ENCODE results near the gene EXOG. TPM values are rescaled to one million over a fixed set of nuclear protein-coding genes. Genes with fewer than 3 reads are reported as not detected.
A peak's percentile ranks its signal among the peaks of the same experiment; 100 is the strongest.

EXOG gene
- total RNA-seq, 1 donor from 2014 or later = 26.2 TPM

- Mint-ChIP-seq H3K4me1 (no peaks in the 10 kb centered on the region), H3K36me3 (ENCODE audit: low read depth) (peaks cover 8% of the 10 kb centered on the region), H3K27ac (ENCODE audit: unreplicated experiment) (no peak overlapping the region), H3K4me3 (no peak overlapping the region), H3K9me3 (no peaks in the 10 kb centered on the region), H3K27me3 (ENCODE audit: low read depth) (no peaks in the 10 kb centered on the region)
- peak; percentile 65 for DNase-seq (ENCODE audit: low read depth, low spot score)
- TF ChIP-seq, protein P1, sequence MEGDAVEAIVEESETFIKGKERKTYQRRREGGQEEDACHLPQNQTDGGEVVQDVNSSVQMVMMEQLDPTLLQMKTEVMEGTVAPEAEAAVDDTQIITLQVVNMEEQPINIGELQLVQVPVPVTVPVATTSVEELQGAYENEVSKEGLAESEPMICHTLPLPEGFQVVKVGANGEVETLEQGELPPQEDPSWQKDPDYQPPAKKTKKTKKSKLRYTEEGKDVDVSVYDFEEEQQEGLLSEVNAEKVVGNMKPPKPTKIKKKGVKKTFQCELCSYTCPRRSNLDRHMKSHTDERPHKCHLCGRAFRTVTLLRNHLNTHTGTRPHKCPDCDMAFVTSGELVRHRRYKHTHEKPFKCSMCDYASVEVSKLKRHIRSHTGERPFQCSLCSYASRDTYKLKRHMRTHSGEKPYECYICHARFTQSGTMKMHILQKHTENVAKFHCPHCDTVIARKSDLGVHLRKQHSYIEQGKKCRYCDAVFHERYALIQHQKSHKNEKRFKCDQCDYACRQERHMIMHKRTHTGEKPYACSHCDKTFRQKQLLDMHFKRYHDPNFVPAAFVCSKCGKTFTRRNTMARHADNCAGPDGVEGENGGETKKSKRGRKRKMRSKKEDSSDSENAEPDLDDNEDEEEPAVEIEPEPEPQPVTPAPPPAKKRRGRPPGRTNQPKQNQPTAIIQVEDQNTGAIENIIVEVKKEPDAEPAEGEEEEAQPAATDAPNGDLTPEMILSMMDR (conservative IDR thresholded peaks at IDR 0.05) = peak; percentile 95
These were observed 25.3 kb downstream of the EXOG start for GRCh38 chr3:38521391-38521987.

DNA sequence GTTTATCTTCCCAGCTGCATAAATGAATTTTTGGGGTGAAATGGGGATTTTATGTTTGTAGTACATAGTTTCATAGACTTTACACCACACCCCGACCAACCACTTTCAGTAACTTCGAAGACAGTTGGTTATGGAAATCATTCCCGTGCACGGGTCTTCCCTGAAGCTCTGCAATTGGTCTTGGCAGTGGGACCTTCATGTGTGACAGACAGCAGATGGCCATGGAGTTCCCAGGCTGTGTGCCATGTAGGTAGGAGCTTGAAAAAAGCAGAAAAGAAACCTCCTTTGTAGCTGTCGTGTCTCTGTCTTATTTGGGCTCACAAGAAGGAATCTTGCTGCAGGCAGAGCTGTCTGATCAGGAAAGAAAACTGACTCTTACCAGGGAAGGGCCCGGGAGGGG is 25.9 kb downstream of the EXOG start:
- TF ChIP-seq, protein P1 (conservative IDR thresholded peaks at IDR 0.05) = no peak
- H3K4me3 Mint-ChIP-seq = no peak overlapping the region
- no peaks in the 10 kb centered on the region for H3K27me3 Mint-ChIP-seq (ENCODE audit: low read depth)
- no peak overlapping the region for H3K27ac Mint-ChIP-seq (ENCODE audit: unreplicated experiment)
- no peaks in the 10 kb centered on the region for H3K4me1 Mint-ChIP-seq
- H3K9me3 Mint-ChIP-seq = no peaks in the 10 kb centered on the region
- H3K36me3 Mint-ChIP-seq (ENCODE audit: low read depth) = peaks cover 9% of the 10 kb centered on the region
- no peak for DNase-seq (ENCODE audit: low read depth, low spot score)

GRCh38 chr3:38524141-38524739 is 28.1 kb downstream of the EXOG start:
- Mint-ChIP-seq H3K27ac (ENCODE audit: unreplicated experiment) (no peak overlapping the region), H3K9me3 (no peaks in the 10 kb centered on the region), H3K4me1 (no peaks in the 10 kb centered on the region), H3K36me3 (ENCODE audit: low read depth) (peaks cover 21% of the 10 kb centered on the region), H3K27me3 (ENCODE audit: low read depth) (no peaks in the 10 kb centered on the region), H3K4me3 (no peak overlapping the region)
- TF ChIP-seq, protein P1 (conservative IDR thresholded peaks at IDR 0.05) = no peak
- no peak for DNase-seq (ENCODE audit: low read depth, low spot score)

GRCh38 chr3:38526792-38527191 is 30.7 kb downstream of the EXOG start:
- no peaks in the 10 kb centered on the region for H3K9me3 Mint-ChIP-seq
- H3K4me3 Mint-ChIP-seq = no peak overlapping the region
- peaks cover 1% of the 10 kb centered on the region for H3K4me1 Mint-ChIP-seq
- H3K36me3 Mint-ChIP-seq (ENCODE audit: low read depth) = peaks cover 19% of the 10 kb centered on the region
- DNase-seq (ENCODE audit: low read depth, low spot score) = no peak
- TF ChIP-seq, protein P1 (conservative IDR thresholded peaks at IDR 0.05) = no peak
- H3K27ac Mint-ChIP-seq (ENCODE audit: unreplicated experiment) = no peak overlapping the region
- H3K27me3 Mint-ChIP-seq (ENCODE audit: low read depth) = no peaks in the 10 kb centered on the region

DNA sequence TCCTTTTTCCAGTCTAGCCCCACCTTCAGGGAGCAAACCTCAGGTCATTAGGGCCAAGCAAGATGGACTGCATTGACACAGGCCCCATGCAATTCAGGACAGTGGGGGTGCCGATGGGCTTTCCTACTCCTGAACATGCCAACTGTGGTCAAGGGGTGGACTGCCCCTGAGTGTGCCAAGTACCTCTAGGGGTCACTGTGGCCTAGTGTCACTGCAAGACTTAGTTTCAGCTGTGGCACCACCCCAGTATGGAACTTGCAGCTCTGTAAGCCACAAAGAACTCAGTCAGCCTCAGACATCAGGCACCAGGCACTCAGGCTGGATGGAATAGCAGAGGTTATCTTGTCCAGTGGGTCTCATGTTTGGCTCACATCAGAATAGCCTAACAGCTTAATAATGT is 32.3 kb downstream of the EXOG start:
- peaks cover 19% of the 10 kb centered on the region for H3K36me3 Mint-ChIP-seq (ENCODE audit: low read depth)
- H3K9me3 Mint-ChIP-seq = no peaks in the 10 kb centered on the region
- H3K4me3 Mint-ChIP-seq = no peak overlapping the region
- peaks cover 5% of the 10 kb centered on the region for H3K4me1 Mint-ChIP-seq
- DNase-seq (ENCODE audit: low read depth, low spot score) = no peak
- no peak overlapping the region for H3K27ac Mint-ChIP-seq (ENCODE audit: unreplicated experiment)
- TF ChIP-seq, protein P1 (conservative IDR thresholded peaks at IDR 0.05) = no peak
- no peaks in the 10 kb centered on the region for H3K27me3 Mint-ChIP-seq (ENCODE audit: low read depth)
